Activated gamma-delta T cell treated with Interleukin-2 at 50 U/mL for 16 hours (primary cell): ENCODE measurements around the gene KLF13.

Experiments used
- DNase-seq: peaks from one replicate; pipeline ENCODE4 v3.0.0-alpha.2; 2020

KLF13 gene

GRCh38 chr15:31300981-31301672, 25.5 kb upstream of the KLF13 start:
- DNase-seq: no peak

GRCh38 chr15:31301673-31301990, 25.0 kb upstream of the KLF13 start:
- DNase-seq: no peak

GRCh38 chr15:31302029-31302657, 24.5 kb upstream of the KLF13 start:
- no peak for DNase-seq

GRCh38 chr15:31302778-31303725, 23.6 kb upstream of the KLF13 start:
- no peak for DNase-seq

- no peak for DNase-seq
These were observed 22.6 kb upstream of the KLF13 start for GRCh38 chr15:31303726-31304648.

- no peak for DNase-seq
These were observed 21.8 kb upstream of the KLF13 start for GRCh38 chr15:31304751-31305365.

- no peak for DNase-seq
These were observed 21.3 kb upstream of the KLF13 start for GRCh38 chr15:31305375-31305774.

- DNase-seq: no peak
These were observed 20.7 kb upstream of the KLF13 start for GRCh38 chr15:31305796-31306425.

- DNase-seq: no peak
These were observed 20.0 kb upstream of the KLF13 start for GRCh38 chr15:31306426-31307269.

GRCh38 chr15:31307270-31308184, 19.1 kb upstream of the KLF13 start:
- no peak for DNase-seq

GRCh38 chr15:31308185-31308639, 18.4 kb upstream of the KLF13 start:
- no peak for DNase-seq

GRCh38 chr15:31309893-31310606, 16.6 kb upstream of the KLF13 start:
- no peak for DNase-seq

- no peak for DNase-seq
These were observed 14.7 kb upstream of the KLF13 start for GRCh38 chr15:31311735-31312619.

GRCh38 chr15:31313223-31313622, 13.4 kb upstream of the KLF13 start:
- DNase-seq: no peak

GRCh38 chr15:31314380-31314779, 12.3 kb upstream of the KLF13 start:
- no peak for DNase-seq

GRCh38 chr15:31316135-31316795, 10.4 kb upstream of the KLF13 start:
- DNase-seq: no peak

- DNase-seq: no peak
These were observed 9.6 kb upstream of the KLF13 start for GRCh38 chr15:31317017-31317416.
